Measurements from ENCODE around the gene OSM.

The OSM gene

GRCh38 chr22:30266445-30267381 is at the start of gene OSM:
OSM (minus strand) TSS chr22:30266851; CDS start chr22:30266799, 52 bp downstream.
- no peak for DNase-seq (ENCODE audit: low spot score)

GRCh38 chr22:30315962-30316576 is 49.4 kb upstream of the OSM start:
- no peak for DNase-seq (ENCODE audit: low spot score)

DNA sequence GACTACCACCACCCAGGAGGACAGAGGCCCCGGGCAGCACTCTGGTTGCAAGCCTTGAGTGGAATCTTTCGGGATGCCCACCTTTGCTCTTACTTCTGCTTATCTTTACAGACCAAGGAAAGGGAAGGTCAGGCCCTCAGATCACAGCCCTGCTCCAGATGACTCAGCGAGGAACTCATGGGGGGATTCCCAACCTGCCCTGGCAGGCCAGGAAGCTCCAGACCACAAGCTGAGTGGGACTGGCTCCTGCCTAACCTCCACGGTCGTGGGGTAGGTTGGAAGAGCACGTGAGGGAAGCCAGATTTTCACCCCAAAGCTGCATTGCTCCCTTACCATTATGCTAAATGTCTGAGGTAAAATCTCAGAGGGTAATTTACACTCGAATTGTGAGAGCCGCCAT is 48.3 kb upstream of the OSM start:
- DNase-seq (ENCODE audit: low spot score), result no peak

DNA sequence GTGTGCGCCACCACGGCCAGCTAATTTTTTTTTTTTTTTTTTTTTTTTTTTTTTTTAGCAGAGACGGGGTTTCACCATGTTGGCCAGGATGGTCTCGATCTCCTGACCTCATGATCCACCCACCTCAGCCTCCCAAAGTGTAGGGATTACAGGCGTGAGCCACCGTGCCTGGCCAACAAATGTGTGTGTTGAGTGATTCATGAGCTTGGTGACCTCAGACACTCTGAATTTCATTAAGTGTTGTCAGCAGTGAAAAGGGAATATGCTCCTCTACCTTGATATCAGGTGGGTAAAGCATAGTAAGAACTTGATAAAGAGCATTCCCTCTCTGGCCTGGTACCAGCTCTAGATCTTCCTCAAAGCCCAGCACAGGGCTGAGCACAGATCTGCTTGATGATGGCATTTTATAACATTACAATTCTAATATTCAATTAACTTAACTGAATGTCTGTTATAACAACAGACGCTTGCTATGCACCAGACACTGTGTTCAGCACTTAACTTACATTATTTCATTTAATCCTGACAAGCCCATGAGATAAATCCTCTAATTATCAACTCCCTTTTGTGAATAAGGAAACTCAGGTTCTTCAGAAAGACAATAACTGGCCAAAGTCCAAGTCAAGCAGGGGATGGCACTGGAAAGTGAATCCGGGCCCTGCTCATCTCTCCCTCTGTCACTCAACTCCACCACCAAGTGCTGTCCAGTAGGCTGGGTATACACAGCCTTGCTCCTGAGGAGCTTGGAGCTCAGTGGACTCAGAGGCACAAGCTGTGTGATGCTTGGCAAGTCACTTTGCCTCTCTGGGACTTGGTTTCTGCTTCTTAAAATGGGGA is 47.1 kb upstream of the OSM start:
- DNase-seq (ENCODE audit: low spot score), result no peak

- DNase-seq (ENCODE audit: low spot score), result no peak
Observed at GRCh38 chr22:30312053-30312452, 45.4 kb upstream of the OSM start.

DNA sequence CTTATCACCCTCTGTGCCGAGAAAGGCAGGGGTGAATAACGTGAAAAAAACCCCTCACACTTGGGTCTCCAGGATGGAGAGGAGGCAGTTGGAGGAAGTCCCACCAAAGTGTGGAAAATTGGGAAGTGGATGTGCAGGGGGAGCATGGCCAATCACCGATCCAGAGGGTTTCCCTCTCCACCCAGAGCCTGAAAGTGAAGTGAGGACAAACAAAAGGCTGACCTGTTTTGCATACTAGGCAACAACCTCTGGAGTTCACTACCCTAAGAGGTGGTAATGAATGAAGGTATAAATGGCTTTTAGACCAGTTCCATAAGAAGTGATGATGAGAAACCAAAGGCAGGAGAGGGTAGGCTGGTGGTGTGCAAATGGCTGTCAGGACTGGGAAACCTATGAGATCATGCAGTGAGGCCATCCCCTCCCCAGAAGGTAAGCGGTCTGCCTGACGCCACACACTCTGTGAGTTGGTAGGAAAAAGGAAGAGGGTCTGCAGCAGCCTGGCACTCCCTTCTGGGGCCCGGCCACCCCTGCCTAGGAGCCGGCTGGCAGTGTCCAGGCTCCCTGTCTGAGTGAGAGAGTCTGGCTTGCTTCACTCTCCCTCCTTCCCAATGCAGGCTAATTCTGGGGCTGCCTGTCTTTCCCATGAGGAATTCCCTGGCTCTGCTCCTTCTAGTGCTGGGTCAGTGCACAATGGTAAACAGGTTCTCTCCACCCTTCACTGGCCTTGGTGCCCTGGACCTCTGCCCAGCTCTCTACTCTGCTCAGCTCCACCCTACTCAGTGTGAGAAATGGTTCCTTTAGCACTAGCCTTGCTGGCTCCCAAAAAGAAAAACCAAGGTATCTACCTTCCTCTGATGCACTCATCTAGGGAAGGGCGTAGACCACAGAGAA is 44.5 kb upstream of the OSM start:
- peak; percentile 73 for DNase-seq (ENCODE audit: low spot score)

DNA sequence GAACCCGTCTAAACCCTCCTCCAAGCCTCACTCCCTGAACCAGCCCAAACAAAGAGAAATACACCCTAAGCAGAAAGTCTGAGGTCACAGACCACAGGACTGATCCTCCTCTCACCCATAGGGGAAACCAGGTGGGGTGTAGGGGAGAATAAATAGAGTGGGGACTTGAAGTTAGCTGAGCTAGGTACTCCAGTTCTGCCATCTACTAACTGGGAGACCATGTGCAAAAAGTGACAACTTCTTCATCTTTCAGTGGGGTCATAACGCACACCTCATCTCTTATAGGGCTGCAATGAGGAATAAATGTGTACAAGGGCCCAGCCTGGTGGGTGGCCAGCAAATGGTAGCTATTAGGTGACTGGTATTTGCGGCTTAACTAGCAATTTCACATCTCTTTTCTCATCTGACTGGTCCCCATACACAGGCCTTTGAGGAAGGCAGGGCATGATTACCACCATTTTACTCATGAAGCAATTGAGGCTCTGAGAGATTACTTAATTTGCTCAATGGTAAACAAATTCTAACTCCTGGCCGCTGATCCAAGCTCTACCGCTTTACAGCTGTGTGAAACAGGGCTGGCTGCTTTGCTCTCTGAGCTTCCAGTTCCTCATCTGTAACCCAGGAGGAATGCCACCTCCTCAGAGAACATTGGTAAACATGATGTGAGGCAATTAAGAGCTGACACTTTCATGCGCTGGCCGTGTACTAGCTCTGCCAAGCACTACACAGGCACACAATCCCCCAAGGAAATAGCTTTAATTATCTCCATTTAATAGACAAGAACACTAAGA is 43.5 kb upstream of the OSM start:
- DNase-seq (ENCODE audit: low spot score), result peak; percentile 45

DNA sequence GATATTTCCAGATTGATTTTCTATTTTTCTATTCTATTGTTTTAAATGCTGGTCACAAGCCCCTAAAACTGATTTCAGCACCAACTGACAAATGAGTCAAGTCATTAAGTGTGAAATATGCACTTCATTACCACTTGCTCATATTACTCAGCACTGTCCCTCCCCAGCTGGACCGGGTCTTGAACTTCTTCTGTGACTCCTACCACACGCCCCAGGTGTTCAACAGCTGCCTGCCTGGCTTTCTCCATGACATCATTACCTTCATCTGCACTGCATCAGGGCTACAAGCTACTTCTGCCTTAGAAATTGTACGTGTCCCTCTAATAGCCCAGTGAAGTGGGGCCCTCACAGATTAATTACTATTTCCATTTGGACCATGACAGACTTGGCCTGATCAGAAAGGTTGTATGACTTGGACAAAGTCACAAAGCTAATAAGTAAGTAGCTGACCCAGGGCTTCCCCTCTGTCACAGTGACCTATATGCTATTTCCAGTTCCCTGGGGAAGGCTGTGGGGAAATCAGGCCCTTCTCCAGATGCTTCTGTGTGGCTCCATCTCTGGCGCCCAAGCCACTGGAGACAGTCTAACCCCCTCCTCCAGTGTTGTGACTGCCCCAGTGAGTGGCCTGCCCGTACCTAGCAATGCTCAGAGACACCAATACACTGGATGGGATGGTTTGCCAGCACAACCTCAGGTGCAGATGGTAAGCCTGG is 42.0 kb upstream of the OSM start:
- no peak for DNase-seq (ENCODE audit: low spot score)

GRCh38 chr22:30308093-30308492 is 41.4 kb upstream of the OSM start:
- DNase-seq (ENCODE audit: low spot score), result no peak

DNA sequence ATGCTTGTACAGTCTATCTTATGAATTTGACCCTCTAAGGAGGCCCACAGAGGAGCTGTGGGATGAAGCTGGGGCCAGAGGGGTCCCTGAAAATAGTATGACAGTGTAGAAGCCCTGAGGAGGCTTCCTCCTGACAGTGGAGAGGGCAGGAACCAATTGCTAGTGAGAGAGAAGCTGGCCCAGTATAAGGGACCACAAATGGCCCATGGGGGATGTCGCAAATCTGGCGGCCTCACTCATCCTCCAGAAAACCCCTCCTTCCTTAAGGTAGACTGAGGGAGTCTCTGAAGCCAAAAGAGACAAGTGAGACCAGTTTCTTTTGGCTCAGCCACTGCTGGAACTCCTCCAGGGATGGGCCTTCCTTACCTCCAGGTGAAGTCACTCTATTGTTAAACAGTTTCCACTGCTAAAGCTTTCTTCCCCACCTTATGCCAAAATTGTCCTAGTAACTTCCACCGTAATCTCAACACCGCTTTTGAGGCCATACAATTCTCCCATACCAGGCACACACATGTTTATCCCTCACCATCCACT is 40.5 kb upstream of the OSM start:
- no peak for DNase-seq (ENCODE audit: low spot score)

- DNase-seq (ENCODE audit: low spot score), result no peak
Observed at GRCh38 chr22:30306627-30307011, 40.0 kb upstream of the OSM start.

GRCh38 chr22:30305906-30306626 is 39.4 kb upstream of the OSM start:
- DNase-seq (ENCODE audit: low spot score), result no peak

GRCh38 chr22:30305519-30305905 is 38.9 kb upstream of the OSM start:
- DNase-seq (ENCODE audit: low spot score), result peak; percentile 78

GRCh38 chr22:30304495-30305244 is 38.0 kb upstream of the OSM start:
- DNase-seq (ENCODE audit: low spot score), result peak; percentile 47

DNA sequence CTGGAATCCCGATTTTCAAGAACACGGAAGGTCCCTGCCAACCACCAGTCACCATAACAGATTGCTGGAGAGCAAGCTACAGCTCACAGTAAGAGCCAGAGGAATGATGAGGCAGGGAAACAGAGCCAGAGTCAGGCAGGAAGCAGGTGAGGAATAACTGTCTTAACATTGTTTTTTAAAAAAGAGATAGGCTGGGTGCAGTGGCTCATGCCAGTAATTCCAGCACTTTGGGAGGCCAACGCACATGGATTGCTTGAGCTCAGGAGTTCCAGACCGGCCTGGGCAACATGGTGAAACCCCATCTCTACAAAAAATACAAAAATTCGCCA is 36.1 kb upstream of the OSM start:
- no peak for DNase-seq (ENCODE audit: low spot score)

DNA sequence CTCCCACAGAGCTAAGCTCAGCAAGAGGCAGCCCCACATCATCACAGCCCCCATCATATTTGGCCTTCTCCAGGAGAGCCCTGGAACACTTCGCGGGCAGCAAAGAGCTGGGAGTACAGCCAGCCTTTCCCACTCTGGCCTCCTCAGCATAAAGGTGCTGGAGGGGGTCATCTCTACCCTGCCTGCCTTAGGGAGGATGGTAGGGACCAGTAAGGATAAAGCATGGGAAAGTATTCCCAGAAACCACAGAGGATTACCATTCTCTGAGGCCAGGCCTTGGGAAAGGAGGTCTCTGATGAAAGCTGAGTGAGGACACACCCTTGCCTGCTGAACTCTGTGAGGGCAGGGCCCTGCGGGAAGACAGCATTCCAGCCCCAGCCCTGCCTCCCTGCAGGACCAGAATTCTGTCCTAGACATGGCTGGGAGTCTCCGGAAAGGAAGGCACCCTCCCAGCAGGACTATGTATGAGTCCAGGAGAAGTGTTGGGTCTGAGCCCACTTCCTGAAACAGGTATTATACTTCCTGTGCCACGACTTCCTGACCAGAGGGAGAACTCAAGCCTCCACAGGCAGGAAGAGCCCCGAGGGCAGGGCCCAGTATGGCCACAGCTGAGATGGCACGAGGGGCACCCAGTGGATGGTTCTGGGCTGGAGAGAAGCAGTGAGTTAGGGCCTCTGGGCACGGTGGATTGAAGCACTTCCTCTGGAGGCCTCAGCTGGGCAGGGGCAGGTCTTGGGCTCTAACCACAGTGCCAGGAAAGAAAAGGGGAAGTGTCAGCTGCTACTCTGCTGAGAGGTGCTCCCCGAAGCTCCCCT is 35.6 kb upstream of the OSM start:
- DNase-seq (ENCODE audit: low spot score), result peak; percentile 74

- DNase-seq (ENCODE audit: low spot score), result no peak
Observed at GRCh38 chr22:30299322-30299721, 32.7 kb upstream of the OSM start.
